ENCODE results near the gene KISS1.

KISS1 gene

DNA sequence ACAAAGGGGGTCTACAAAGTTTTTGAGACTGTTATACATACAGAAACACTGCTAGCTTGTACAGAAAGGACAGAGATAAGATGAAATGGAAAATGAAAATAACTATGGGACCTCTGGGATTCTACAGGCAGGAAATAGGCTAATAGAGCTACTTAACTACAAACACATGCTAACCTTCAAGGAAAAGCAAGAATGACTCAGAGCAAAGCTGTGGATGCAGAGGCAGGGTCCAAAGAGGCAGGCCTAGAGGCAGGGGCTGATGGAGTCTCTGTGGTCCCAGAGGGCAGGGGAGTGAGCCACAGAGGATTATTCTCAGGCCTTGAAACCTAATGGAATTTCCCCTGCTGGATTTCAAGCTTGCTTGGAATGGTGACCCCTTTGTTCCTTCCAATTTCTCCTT, 36.2 kb upstream of the KISS1 start:
- no peak overlapping the region for H3K4me3 ChIP-seq (ENCODE audit: low read depth, low read length)
- no peak for DNase-seq (ENCODE audit: low read depth)
- TF ChIP-seq, protein P1, sequence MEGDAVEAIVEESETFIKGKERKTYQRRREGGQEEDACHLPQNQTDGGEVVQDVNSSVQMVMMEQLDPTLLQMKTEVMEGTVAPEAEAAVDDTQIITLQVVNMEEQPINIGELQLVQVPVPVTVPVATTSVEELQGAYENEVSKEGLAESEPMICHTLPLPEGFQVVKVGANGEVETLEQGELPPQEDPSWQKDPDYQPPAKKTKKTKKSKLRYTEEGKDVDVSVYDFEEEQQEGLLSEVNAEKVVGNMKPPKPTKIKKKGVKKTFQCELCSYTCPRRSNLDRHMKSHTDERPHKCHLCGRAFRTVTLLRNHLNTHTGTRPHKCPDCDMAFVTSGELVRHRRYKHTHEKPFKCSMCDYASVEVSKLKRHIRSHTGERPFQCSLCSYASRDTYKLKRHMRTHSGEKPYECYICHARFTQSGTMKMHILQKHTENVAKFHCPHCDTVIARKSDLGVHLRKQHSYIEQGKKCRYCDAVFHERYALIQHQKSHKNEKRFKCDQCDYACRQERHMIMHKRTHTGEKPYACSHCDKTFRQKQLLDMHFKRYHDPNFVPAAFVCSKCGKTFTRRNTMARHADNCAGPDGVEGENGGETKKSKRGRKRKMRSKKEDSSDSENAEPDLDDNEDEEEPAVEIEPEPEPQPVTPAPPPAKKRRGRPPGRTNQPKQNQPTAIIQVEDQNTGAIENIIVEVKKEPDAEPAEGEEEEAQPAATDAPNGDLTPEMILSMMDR (IDR thresholded peaks at IDR 0.05; ENCODE audit: low read depth, low read length, missing control alignments): no peak

DNA sequence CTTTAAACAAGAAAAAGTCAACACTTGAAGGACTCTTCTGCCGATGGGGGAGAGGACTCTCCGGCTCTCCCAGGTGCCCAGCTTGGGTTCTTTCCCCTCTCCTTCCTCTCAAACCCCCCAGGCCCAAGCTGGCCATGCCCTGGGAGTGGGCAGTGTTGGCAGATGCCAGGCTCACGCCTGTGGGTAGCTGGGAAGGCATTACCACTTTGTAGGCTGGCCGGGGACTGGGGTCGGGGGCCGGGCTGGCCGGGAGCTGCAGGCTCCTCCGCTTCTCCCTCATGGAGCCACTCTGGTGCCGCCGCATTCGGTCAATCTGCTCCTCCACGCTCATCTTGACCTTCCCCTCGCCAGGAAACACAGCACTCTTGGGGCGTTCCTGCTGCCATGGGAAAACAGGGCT, 33.9 kb upstream of the KISS1 start:
- TF ChIP-seq, protein P1 (IDR thresholded peaks at IDR 0.05; ENCODE audit: low read depth, low read length, missing control alignments): no peak
- no peak for DNase-seq (ENCODE audit: low read depth)
- H3K4me3 ChIP-seq (ENCODE audit: low read depth, low read length): no peak overlapping the region

GRCh38 chr1:204228896-204229295, 32.6 kb upstream of the KISS1 start:
- no peak overlapping the region for H3K4me3 ChIP-seq (ENCODE audit: low read depth, low read length)
- TF ChIP-seq, protein P1 (IDR thresholded peaks at IDR 0.05; ENCODE audit: low read depth, low read length, missing control alignments): no peak
- DNase-seq (ENCODE audit: low read depth): no peak

DNA sequence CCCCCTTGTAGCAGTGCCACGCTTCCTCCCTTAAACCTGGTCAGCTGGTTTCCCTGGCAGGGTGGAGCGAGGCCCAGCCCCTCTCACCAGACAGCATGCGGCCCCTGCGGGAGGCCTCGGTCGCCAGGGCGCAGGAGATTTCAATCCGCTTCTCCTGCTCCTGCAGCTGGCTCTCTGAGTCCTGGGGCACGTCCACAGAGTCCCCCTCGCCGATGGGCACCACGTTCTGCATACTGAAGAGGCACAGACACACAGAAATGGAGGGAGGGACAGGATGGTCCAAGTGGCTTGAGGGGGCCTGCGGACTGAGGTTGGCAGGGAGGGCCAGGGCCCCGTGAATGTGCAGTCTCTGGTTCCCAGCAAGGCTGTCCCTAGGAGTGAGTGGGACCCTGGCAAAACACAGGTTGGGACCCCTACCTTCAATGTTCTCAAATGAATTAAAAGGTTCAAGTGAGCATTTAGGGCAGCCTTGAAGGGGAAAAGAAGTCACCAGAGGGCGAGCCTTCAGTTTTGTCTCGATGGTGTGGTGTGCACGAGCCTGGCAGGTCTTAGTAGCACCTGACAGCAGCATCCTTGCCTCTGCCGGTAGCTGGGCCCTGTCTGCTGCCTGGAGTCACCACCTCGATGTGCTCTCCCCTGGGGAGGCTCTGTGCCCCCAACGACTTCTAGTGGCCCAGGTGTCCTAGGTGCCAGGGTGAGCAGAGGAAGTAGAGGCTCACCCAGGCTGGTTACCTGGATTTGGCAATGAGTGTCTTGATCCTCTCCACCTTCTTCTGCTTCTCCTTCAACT, 31.9 kb upstream of the KISS1 start:
- no peak for DNase-seq (ENCODE audit: low read depth)
- no peak overlapping the region for H3K4me3 ChIP-seq (ENCODE audit: low read depth, low read length)
- TF ChIP-seq, protein P1 (IDR thresholded peaks at IDR 0.05; ENCODE audit: low read depth, low read length, missing control alignments): no peak

GRCh38 chr1:204227351-204227750, 31.1 kb upstream of the KISS1 start:
- DNase-seq (ENCODE audit: low read depth): no peak
- TF ChIP-seq, protein P1 (IDR thresholded peaks at IDR 0.05; ENCODE audit: low read depth, low read length, missing control alignments): no peak
- H3K4me3 ChIP-seq (ENCODE audit: low read depth, low read length): no peak overlapping the region

- no peak for DNase-seq (ENCODE audit: low read depth)
- no peak overlapping the region for H3K4me3 ChIP-seq (ENCODE audit: low read depth, low read length)
- TF ChIP-seq, protein P1 (IDR thresholded peaks at IDR 0.05; ENCODE audit: low read depth, low read length, missing control alignments): no peak
These were observed 29.8 kb upstream of the KISS1 start for GRCh38 chr1:204225841-204226735.
